Epidermal melanocyte (primary cell): Measurements from ENCODE around the gene SEMA3C.

Experiments used
- DNase-seq: peaks from one replicate; pipeline ENCODE4 v3.0.0; 2011; ENCODE audit warnings: low spot score; ENCODE audit not compliant: insufficient read length

SEMA3C gene

DNA sequence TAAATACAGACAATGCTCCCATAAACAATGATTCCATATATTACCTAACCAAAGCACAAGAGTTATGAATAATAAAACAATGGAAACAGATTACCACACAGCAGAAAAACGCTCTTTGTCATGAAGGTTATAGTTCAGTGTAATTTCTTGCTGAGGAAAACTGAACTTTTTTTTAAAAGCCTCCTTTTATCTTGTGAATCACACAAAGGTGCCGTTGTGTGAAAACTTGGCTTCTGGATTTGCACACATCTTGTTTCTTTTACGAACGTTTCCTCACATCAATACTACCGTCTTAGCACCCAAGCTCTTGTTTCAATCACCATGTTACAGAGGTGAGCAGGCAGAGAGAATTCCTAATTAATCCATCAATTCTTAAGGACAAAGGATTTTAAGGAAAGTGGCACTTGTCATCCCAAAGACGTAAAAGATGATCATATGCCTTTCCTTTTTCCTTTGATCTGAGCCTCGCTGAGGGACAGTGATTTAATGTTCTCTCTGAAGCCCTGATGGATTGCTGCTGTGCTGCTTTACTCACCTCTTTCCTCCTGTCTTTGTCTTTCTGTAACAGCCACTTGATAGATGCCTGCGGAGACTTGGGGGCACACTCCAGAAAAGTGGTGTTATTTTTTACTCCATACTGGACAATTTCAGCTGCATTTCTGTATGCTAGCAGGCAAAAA is 170.3 kb downstream of the SEMA3C start:
- no peak for DNase-seq

DNA sequence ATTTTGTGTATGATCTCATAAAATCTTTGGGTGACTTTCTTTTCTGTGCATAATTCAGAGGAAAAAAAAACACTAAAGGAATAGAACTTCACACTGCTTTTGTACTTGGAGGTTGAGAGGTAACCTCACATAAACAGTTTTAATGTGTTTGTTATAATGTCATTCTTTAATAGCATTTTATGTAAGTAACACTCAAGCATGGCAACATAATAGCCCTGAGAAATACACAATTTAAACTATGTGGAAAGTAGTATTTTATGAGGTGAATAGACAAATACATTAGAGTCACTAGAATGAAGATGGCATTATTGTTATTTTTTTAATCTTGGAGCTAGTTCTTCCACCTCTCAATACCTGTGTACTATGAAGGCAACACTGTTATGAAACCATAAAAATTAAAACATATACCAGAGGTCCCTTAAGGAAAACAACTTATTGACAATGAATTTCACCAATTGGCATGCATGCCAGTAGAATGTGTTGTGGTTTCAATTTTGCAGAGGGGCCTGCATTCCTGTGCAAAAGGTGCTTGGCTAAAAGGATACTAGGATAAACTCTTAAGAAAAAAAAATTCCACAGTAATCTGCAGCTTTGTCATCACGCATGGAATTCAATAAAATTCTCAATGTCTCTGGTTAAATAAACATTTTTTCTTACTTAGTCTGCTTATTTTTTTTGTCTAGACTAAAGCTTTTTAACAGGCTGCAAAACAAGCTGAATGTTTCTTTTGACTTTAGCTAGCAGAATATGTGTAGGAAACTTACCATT is 177.9 kb downstream of the SEMA3C start:
- DNase-seq: no peak

DNA sequence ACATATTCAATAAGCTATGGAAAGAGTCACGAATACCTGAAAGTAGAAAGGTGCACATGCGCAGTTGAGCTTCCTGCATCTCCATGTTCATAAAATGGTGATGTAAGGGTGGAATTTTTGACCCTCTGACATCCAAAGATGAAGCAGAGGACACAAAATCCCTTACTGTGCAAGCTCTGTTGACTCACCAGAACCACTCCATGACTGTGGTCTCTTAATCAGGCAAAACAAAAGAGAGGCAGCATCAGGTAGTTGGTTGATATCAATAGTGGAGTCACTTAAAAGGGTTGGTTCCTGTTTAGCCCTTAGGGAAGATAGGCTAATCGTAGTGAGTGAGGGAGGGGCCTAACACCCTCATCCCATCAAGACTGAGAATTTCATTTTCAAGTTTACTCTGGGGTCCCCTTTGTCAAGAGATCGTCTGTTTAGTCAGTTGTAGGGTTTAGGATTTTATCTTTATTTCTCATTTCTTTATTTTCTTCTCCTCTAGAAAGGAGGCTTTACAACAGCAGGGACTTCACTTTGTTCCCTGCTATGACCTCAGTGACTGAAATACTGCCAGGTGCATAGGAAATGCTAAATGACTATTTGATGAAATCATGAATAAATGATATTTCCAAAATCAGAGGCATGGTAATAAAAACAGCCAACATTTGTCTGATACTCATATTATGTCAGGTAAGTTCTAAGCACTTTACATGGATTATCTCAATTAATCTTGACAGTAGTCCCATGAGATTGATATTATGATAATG is 182.3 kb downstream of the SEMA3C start:
- DNase-seq: no peak

DNA sequence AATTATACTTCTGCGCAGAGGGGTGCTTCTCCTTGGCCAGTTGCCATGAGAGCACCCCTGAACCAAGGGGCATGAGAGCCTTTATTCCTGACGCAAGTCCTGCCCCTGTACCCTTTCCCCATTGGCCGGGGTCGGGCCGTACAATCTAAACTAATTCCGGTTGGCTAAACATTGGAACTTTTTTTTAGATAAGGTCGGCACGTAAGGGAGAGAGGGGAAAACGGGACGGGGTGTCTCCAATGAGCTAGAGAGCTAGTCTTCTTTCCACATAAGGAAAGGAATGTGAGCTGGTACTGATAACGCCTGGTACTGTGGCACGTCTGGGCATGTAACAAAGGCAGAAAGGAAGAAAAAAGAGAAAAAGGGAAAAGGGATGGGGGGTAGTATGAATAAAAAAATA is 183.5 kb downstream of the SEMA3C start:
- DNase-seq: no peak

DNA sequence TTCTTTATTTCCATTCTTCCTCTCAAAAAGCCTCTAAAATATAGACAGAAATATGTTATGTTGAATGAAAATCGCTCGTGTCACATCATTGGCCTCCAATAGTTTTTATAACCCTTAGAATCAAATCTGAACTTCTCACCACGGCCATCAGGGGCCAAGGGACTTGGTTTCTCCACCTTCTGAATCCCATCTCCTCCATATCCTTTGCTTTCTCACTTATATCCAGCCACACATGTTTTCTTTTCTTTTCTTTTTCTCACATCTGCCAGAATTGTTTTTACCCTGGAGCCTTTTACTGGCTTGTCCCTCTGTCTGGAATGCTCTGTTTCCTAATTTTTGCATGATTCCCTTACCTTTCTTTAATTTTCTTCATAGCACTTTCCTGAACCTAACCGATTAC is 184.8 kb downstream of the SEMA3C start:
- no peak for DNase-seq

DNA sequence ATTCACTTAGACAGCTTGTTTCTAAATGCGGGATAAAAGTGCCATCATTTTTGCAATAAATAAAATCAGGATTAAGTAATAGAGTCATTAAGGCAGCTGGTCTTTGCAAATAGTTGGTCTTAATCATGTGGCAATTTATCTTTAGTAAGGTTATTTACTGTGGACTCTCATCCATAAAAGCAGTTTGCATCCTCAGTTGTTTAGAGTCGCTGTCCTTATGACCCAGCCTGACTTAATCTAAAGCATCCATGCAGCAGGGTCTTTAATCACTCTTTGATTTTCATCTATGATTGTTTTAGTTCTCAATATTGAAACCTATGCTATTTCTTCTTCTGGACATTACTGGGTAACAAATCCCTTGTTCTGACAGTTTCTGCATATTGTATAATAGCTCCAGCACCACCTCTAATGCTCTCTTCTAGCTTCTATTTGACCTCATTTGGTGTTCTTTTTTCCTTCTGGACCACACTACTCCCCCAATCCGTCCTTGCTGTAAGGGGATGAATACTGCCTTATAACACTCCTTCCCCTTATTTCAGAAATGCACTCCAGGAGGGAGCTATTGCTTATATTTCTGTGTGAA is 185.4 kb downstream of the SEMA3C start:
- no peak for DNase-seq

DNA sequence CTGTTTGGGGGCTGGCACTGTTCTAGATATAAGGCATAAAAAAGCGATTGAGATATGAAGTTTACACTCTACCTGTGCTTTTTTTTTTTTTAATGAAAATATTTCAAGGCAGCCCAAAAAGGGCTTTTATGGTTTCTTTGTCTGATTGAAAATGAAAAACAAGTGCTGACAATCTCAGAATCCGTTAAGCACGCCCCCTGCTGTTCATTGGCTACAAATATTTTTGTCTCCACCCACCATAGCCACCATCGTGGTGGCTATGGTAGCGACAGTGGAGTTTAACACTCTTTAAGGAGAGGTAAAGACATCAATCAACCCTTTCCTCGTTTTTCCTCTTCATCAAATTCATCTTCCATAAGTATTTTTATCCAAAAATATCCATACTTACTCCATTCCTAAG is 186.2 kb downstream of the SEMA3C start:
- DNase-seq: no peak

DNA sequence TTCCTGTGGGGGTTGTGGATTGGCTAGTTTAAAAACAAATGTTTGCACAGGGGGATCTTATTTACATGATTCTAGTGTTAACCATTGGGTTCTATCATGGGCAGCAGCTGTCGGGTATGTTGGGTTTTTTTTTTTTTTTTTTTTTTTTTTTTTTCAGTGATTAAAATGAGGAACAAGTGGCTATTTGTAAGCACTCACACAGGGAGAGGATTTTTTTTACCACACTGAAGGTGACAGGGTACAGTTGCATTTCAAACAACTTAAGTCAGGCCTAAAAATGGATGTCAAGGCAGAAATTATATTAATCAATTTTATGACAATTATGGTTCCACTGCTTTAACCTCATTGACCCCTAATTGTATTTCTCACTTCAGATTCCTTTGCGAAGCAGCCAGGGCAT is 187.6 kb downstream of the SEMA3C start:
- no peak for DNase-seq

DNA sequence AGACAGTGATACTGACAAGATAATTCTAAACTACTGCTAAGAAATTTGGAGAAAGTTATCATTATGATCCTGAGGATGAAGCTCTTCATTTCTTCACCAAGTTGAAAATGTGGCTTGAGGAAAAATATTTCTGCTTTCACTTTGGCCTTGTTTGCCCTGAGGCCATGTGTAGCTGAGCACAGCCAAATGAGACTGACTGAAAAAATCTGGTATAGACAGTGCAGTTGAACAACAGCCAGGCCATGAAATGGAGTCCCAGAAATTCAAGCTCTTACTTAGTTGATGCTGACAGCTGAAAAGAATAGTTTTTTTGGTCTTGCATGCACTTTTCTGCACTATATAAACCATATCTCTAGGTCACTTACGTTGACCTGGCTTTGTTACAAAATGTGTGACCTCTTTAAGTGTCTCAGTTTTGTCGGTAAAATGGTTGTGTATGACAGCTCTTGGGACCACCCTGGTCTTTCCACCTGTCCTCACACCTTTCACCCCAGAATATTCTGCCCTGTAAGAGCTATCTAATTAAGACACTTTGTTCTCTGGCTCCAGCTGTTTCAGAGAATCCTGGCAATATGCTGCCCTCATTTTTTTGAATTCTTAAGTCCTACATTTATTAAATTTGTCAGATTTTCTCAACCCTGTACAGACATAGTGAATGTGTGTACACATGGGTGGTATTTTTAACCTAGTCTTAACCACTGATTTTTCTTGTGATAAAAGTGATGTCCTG is 189.1 kb downstream of the SEMA3C start:
- DNase-seq: peak; percentile 23

DNA sequence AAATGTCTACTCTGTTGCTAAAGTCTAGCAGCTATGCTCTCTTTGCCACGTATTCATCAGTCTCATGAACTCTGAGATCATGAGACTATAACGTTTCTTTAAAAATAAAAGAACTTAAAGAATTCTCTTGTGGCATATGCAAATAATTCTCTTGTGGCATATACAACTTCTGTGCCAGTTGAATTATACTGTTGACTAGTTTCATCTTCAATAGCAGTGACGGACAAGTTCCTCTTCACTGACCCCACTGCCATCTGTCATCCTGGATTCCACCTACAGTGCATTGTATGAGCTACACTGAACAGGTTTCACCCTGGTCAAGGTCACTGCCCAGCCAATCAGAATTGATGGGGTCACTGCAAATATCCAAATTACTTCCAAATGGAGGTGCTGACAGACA is 192.2 kb downstream of the SEMA3C start:
- no peak for DNase-seq

DNA sequence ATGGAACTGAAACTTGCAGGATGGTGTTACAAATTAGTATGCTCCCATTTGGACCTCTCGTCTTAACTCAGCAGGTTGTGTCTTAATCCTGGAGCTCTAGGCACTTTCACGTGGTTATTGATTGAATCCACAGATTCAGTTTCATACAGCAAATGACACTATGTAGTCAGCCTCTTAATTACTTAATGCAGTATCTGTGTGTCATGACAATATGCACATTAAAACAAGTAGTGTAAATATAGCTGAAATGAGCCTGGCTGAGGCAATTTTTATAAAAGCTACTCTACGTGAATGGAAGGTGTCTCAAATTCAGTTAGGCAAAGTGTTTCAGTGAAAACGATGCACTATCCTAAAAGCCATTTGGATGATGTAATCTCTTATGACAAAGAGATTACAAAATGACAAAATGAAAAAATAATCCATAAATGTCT is 193.7 kb downstream of the SEMA3C start:
- no peak for DNase-seq

DNA sequence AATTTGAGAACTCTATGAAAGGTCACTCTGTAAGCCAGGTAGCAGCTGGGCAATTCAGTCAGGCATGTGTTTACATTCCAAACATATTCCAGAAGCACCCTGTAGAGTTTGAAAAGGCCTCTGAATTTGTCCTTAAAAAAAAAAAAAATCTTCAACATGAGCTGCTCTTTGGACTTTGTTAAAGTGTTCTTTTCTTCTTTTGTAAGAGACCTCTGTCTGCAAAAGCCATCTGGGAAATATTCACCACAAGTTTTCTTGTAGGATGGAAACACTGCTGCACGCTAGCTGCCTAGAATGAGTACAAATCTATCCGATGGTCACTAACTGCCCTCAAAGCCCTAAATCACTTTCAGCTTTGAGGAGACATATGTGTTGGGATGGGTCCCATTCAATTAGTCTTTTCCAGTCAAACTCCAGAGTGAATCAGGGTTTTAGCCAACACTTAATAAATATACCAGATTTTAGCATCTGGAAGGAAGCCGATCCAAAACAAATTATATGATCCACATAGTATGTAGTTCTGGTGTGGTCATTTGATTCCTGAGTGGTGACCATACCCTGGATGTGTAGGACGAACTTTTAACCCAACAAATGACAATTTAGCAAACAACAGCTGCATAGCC is 194.5 kb downstream of the SEMA3C start:
- DNase-seq: no peak

DNA sequence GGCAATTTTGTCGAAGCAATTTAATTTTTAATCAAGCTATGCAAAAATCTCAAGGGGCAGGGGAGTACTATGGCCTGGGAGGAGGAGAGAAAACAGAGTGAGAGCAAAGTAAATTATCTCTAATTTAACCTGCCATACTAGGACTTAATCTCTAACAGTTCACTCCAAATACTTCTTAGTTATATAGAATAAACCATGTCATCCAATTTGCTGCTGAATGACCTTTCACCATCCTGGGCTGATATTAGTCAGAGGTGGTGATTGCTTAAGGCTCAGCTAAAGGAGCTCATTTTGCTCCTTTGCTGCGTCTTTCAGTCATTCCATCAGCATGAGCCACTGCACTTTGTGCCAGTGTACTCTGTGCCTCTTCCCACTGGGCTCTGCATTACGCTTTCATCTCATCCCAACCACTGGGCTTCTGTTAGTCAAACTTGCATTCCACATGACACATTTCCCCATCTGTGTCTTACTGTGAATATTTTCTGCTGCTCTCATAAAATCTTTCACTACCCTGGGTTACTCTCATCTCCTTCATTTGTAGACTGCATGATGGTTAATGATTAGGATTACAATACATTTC is 196.1 kb downstream of the SEMA3C start:
- DNase-seq: peak; percentile 57

DNA sequence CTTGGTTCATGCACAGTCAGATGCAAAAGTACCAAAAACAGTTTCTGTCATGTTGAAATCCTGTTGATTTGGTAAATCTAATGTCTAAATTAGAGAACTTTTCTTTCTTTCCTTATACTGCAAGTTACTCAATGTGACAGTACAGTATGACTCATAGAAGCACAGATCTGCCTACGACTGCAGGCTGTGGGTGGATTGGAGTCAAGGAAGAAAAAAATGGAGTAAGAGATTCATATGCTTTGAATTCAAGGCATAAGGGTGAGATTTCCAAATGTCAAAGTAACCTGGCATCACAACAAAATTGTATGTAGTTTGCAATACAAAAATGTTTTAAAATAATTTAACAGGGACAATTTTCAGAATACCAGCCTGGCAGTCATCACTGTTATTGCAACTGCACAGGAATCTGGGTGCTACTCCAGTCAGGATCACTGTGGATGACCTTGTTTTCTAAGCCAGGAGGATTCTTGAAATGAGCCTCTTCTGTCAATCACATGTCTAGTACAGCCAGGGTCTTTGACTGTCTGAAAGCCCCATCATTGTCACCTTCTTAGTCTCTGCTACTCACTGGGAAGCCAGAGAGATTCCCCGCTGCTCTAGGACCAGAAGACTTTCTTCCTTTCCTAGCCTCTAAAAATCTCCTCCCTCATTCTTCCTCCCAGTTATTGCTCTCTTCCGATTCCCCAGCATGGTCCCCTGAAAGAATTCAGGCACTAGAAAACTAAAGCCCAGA is 196.8 kb downstream of the SEMA3C start:
- DNase-seq: peak; percentile 38

DNA sequence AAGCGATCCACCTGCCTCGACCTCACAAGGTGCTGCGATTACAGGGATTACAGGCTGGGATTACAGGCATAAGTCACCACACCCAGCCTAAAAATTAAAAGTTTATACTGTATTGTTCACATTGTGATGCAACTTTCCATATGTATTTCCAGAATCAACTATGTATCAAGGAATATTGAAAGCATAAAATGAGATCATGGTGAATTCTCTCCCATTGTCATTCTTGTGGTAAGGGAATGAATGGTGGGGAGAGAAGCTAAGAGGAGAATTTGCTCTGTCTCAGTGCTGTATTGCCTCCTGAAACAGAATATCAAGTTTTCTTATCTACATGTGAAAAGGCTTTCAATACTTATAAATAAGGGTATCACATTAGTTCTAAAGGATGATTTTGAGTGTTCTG is 198.7 kb downstream of the SEMA3C start:
- no peak for DNase-seq

DNA sequence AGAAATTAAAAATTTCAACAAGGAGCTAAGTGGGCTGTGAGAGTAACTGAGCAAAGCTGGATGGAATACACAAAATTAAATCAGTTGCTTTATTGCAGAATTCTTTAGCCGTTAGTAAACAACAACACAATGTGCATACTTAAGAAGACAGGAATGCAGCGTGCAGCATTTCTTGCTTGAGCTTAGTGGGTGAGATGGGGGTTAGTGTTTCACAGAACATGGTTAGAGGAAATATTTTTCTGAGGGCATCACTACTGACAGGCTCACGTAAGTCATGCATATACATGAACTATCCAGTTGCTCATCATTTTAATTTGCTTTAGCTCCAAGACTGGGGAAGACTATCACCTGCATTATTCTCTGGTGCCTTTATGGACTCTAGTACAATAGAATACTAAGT is 199.6 kb downstream of the SEMA3C start:
- no peak for DNase-seq

DNA sequence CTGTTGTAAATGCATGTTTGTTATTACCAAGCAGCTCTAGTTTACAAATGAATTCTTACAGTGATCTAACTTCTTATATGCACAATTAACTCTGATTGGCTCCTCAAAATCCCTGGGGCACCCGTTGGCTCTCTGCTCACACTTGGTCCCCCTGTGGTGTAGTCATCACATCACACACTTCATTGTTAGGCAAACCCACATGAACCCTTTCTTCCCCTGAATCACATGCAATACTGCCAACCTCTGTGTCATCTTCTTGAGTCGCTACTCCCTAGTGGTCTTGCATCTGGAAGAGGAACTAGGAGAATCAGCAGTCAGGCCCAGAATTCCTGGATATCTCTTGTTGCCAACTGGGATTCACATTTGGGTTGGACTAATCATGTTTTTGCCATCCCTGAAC is 207.3 kb downstream of the SEMA3C start:
- DNase-seq: no peak

DNA sequence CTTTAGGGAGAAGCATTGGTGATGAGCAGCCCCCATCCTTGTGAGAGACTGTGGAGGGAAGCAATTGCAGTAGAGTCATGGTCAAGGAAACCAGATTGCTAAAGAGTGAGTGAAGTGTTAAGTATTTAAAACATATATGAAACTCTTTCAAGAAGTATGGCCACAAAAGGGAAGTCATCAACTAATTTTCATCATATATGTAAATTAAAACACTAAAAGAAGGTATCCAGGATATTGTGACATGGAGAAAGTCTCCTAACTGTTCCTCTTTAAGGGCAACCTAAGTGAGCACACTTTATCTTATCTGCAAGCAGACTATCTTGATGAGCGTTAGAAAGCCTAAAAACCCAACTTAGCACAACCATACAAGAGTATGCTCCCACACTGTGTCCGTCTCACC is 210.7 kb downstream of the SEMA3C start:
- no peak for DNase-seq

DNA sequence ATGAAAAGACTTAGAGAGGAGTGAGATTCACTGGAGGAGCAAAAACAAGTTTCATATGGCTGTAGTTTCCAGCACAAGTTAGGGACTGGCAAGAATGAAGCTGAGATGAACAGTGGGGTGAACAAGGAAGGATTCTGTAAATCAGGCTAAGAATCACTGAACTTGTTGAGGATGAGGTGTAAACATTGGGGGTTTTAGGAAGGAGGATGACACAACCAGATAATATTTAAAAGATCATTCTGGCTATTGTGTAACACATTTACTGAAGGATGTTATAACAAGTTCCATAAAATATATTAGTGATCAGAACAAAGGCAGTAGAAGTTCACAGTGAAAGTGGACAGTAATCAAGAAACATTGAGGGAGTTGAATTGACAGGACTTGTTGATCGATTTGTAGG is 211.5 kb downstream of the SEMA3C start:
- DNase-seq: no peak
